ENCODE measurements around the gene ANKS1B. TPM values are rescaled to one million over a fixed set of nuclear protein-coding genes. Genes with fewer than 3 reads are reported as not detected.

The ANKS1B gene
- total and polyA plus RNA-seq, 10 of the 15 experiments (the other 5 are each of a cell fraction or from before 2014, with no cell fraction given) = 0.16 to 1.3 (median 0.82) TPM; not detected in 7

GRCh38 chr12:98812225-98812624, 1172.5 kb downstream of the ANKS1B start (continued):
- no peak for TF ChIP-seq BCLAF1 (IDR thresholded peaks at IDR 0.05)

- TF ChIP-seq NFYB (IDR thresholded peaks at IDR 0.05; ENCODE audit: insufficient read depth, low read depth, low read length) (no peak), ZNF274 (IDR thresholded peaks at IDR 0.05; ENCODE audit: insufficient read depth, insufficient read length) (no peak), CHD4 (IDR thresholded peaks at IDR 0.05) (no peak), CUX1 (IDR thresholded peaks at IDR 0.05; ENCODE audit: insufficient replicate concordance, low read depth, low read length) (no peak), TCF7 (IDR thresholded peaks at IDR 0.05; ENCODE audit: borderline replicate concordance) (no peak), SREBF1 (IDR thresholded peaks at IDR 0.05; ENCODE audit: low read length) (no peak), MEF2B (IDR thresholded peaks at IDR 0.05; ENCODE audit: partially characterized antibody, poor library complexity, severe bottlenecking) (no peak)
- no peak overlapping the region for H2AFZ ChIP-seq (ENCODE audit: control insufficient read depth, low read depth, low read length)
- DNase-seq (ENCODE audit: low read depth, low spot score) = no peak
- SMC1A ChIA-PET (ENCODE audit: uncharacterized antibody, unreplicated experiment) = interaction anchor here (1.8 kb wide), 1 partner anchor 190 kb away, joined by 4 read pairs; no protein-coding TSS in a partner anchor
- RAD21 ChIA-PET (ENCODE audit: unreplicated experiment) = no interaction called here
- H3K4me2 ChIP-seq (ENCODE audit: control insufficient read depth, insufficient read depth) = no peak overlapping the region
- BruUV-seq (replicated peaks) = no TSS peak
- POLR2A ChIA-PET = interaction anchor here (0.7 kb wide), 1 partner anchor 9 kb away, joined by 3 read pairs; no protein-coding TSS in a partner anchor
- H3K27me3 ChIP-seq (replicated peaks in 1 of 2; ENCODE audit: control insufficient read depth in 2 of 2, insufficient read depth in 2 of 2, low read length in 1 of 2) = 0 out of 4 replicates have a peak, but pooled peaks cover 0 to 3% of the 10 kb centered on the region in 2 experiments
- no peaks in the 10 kb centered on the region for H3K4me1 ChIP-seq (ENCODE audit: control insufficient read depth, insufficient read depth, low read length)
- 6% methylated on average over 6 of the region's 6 CpGs for WGBS (ENCODE audit: insufficient coverage, insufficient replicate concordance, low lambda C conversion rate, missing lambda C conversion rate)
- no peak for ATAC-seq
- intact Hi-C loops (cut with micrococcal nuclease; ENCODE audit: unreplicated experiment) = no loop called here
- in situ Hi-C loops (cut with MboI) = no loop called here
- no peak overlapping the region for H3K9ac ChIP-seq (ENCODE audit: control insufficient read depth, insufficient read depth, low read length)
- FAIRE-seq = no peak
- no peaks in the 10 kb centered on the region for H3K9me3 ChIP-seq (replicated peaks; ENCODE audit: control insufficient read depth, insufficient read depth, low read length)
- no peak overlapping the region for H3K4me3 ChIP-seq
- H4K20me1 ChIP-seq (ENCODE audit: control insufficient read depth, insufficient read depth) = no peaks in the 10 kb centered on the region
- CTCF ChIA-PET = interaction anchor here (1.1 to 1.3 kb wide), 3 partner anchors 7 to 190 kb away, joined by 3 to 4 read pairs (median 3); no protein-coding TSS in a partner anchor
- H3K79me2 ChIP-seq (ENCODE audit: control insufficient read depth, insufficient read depth, low read length) = no peaks in the 10 kb centered on the region
- no peaks in the 10 kb centered on the region for H3K36me3 ChIP-seq (ENCODE audit: control insufficient read depth in 2 of 2, insufficient read depth in 2 of 2, low read length in 1 of 2)
- H3K27ac ChIP-seq (ENCODE audit: control insufficient read depth, insufficient read depth) = no peak overlapping the region
Measured at GRCh38 chr12:98808243-98808875, 1176.4 kb downstream of the ANKS1B start.
